ENCODE measurements around the gene NDEL1.
A peak's percentile ranks its signal among the peaks of the same experiment; 100 is the strongest.

NDEL1 gene

GRCh38 chr17:8477715-8478441, 42.2 kb downstream of the NDEL1 start:
- DNase-seq (ENCODE audit: low read depth in 2 of 2), result no peak

- DNase-seq (ENCODE audit: low read depth in 2 of 2), result no peak
Observed at GRCh38 chr17:8479431-8479947, 43.8 kb downstream of the NDEL1 start.

- DNase-seq (ENCODE audit: low read depth in 2 of 2), result no peak
Observed at GRCh38 chr17:8480011-8480976, 44.6 kb downstream of the NDEL1 start.

GRCh38 chr17:8481089-8481488, 45.4 kb downstream of the NDEL1 start:
- no peak for DNase-seq (ENCODE audit: low read depth in 2 of 2)

GRCh38 chr17:8481703-8482102, 46.0 kb downstream of the NDEL1 start:
- no peak for DNase-seq (ENCODE audit: low read depth in 2 of 2)

DNA sequence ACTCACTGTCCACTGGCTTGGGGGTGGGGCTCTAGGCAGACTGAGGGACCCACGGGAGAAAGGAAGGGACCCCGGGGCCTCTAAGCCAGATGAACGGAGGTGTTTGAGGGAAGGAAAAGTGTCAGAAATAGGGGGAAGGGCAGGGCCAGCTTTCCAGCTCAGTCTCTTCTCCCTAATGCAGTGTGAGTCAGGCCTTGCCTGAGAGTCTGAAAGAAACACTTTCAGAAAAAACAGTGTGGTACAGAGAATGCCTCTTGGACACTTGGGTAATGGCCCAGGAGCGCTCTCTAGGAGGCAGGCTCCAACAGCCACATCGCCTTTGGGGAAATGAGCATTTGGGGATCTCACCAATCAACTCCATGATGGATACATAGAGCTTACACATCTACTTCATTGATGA, 46.9 kb downstream of the NDEL1 start:
- DNase-seq (ENCODE audit: low read depth in 2 of 2), result no peak

- DNase-seq (ENCODE audit: low read depth in 2 of 2), result no peak
Observed at GRCh38 chr17:8484465-8484864, 48.8 kb downstream of the NDEL1 start.

DNA sequence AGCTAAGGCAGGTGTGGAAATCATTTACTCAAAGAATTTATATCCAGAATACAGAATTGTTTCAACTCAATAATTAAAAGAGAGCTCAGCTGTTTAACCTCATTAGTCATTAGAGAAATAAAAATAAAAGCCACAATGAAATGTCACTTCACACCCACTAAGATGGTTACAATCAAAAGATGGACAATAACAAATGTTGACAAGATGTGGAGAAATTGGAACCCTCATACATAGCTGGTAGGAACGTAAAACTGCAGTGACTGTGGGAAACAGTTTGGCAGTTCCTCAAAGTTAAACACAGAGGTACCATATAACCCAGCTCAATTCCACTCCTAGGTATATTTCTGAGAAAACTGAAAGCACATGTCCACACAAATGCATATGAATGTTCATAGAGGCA, 49.8 kb downstream of the NDEL1 start:
- no peak for DNase-seq (ENCODE audit: low read depth in 2 of 2)

DNA sequence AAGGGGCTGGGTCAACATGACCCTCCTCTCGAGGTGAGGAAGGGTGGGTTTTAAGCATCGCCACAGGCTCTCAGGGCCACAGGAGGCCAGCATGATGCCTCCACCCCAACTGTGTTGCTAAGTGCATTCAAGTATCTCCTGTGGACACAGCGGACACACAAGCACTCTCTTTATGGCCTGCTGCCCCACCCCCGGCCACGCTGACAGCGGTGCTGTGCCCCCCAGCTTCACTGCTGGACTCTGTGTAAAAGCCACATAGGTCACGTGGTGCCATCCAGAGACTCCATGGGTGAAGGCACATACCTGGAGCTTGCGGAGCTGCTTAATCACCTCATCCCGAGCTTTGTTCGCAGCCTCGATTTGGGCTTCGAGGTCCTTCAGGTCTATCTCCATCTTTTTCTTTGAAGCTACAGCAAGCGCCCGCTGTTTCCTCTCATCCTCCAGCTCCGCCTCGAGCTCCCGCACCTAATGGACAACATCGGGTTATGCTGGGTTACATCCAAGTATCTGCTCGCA, 51.5 kb downstream of the NDEL1 start:
- DNase-seq (ENCODE audit: low read depth in 2 of 2), result no peak

DNA sequence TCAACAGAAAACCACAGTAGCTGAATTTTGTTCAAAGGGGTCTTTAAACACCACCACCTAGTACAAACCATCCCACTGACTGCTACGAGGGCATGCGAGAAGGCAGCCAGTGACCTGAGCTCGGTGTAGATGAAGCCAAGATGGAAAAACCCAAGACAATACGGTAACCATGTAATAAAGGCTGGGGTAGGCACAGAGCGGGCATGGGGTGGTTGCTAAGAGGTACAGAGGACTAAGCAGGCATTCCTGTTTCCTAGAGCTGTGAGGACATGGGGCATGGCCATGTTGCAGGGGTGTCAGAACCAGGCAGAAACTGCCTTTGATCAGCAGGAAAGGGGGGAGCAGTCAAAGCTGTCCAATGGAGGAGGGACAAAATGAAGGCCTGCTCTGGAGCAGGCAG, 52.1 kb downstream of the NDEL1 start:
- no peak for DNase-seq (ENCODE audit: low read depth in 2 of 2)

GRCh38 chr17:8488491-8488890, 52.8 kb downstream of the NDEL1 start:
- no peak for DNase-seq (ENCODE audit: low read depth in 2 of 2)

DNA sequence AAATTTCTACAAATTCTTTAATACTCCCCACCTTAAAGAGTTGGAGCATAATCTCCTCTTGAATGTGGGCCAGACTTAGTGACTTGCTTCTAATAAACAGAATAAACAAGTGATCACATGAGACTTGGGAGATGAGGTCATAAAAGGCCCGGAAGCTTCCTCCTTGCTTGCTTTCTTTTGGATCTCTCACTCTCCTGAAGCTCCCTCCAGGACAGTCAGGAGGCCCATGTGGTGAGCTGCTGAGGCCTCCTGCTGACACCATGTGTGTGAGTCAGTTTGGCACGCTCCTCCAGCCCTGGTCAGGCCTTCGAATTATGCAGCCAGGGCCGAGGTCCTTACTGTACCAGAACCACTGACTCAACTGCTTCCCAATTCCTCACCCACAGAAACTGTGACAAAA, 53.2 kb downstream of the NDEL1 start:
- DNase-seq (ENCODE audit: low read depth in 2 of 2), result peak; percentile 71 to 72

- peak; percentile 39 for DNase-seq (ENCODE audit: low read depth in 2 of 2)
Observed at GRCh38 chr17:8489841-8490240, 54.2 kb downstream of the NDEL1 start.

- DNase-seq (ENCODE audit: low read depth in 2 of 2), result no peak
Observed at GRCh38 chr17:8490256-8491023, 54.8 kb downstream of the NDEL1 start.

GRCh38 chr17:8492121-8492520, 56.4 kb downstream of the NDEL1 start:
- no peak for DNase-seq (ENCODE audit: low read depth in 2 of 2)

DNA sequence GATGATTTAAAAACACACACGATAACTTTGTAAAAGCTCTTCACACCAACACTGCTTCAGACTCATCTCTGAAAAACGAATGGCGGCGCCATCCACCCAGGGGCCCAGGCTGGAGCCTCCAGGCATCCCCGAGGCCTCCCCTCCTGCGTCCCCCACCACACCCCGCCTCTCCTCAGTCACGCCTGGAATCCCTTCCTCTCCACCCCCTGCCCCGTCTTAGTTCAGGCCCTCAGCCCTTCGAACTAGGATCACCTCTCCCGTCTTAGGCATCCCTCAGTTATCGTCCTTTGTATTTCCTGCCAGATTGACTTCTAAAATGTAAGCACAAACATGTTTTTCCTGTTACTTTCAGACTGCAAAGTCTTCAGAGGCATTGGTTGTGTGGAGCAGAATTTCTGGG, 58.3 kb downstream of the NDEL1 start:
- DNase-seq (ENCODE audit: low read depth in 2 of 2), result no peak

GRCh38 chr17:8494506-8495111, 58.9 kb downstream of the NDEL1 start:
- no peak for DNase-seq (ENCODE audit: low read depth in 2 of 2)

DNA sequence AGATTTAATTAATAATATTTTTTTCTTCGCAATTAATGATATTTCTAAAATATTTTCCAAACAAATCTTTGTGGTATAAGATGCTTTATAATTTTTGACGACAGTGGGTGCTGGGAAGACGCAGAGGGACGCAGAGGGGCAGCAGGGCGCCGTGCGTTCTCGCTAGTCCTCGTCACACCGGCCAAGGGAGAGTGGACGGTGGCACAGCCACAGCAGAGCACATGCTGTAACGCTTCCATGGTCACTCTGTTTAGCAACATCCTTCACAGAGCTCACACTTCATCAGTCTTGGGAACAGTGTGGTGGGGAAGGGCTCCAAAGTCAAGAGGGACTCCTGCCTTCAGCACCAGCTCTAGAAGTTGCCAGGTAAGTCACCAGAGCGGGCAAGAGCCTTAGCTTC, 60.4 kb downstream of the NDEL1 start:
- DNase-seq (ENCODE audit: low read depth in 2 of 2), result no peak

GRCh38 chr17:8499171-8499570, 63.5 kb downstream of the NDEL1 start:
- DNase-seq (ENCODE audit: low read depth in 2 of 2), result no peak

GRCh38 chr17:8499614-8500013, 63.9 kb downstream of the NDEL1 start:
- DNase-seq (ENCODE audit: low read depth in 2 of 2), result no peak

DNA sequence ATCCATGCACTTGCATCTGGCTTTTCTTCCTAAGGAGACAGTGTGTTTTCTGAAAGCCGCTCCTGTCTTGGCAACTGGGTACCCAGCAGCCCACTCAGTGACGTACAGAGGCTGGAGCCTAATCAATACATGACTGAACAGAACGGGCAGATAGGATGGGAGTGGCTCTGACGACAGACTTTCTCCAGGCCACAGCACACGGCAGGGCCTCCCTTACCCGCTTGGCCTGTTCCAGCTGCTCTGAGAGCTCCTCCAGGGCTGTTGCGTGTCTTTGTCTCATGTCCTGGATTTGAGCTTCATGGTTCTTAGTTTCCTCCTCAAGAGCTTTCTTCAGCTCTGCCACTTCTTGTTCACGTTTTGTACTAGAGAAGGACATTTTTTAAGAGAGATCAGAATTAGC, 64.9 kb downstream of the NDEL1 start:
- no peak for DNase-seq (ENCODE audit: low read depth in 2 of 2)

Data from fibroblast of skin of left quadriceps (primary cell).